DOHH2 (cell line): ENCODE data around the gene SCAMP1.

ENCODE experiments used
- CTCF ChIP-seq: fragments of 200-600 bp; sonication (generic); IDR thresholded peaks from one replicate; pipeline ENCODE4 v1.5.1; 2014; ENCODE audit warnings: antibody characterized with exemption, mild to moderate bottlenecking, low read depth, low read length; ENCODE audit not compliant: poor library complexity, severe bottlenecking
- EZH2phosphoT487 ChIP-seq: fragments of 200-600 bp; sonication (generic); IDR thresholded peaks from 2 replicates; pipeline ENCODE4 v1.6.1; 2017; ENCODE audit warnings: borderline replicate concordance, mild to moderate bottlenecking, antibody characterized with exemption, low read length, moderate library complexity, mixed read lengths

- no peak for TF ChIP-seq CTCF
- no peak for TF ChIP-seq EZH2phosphoT487
These were observed 162.3 kb downstream of the SCAMP1 start for GRCh38 chr5:78522476-78523260.
